Raji (cell line): ENCODE data around the gene SPSB2.

ENCODE experiments used
- POLR2A ChIP-seq: IDR thresholded peaks from 2 replicates; pipeline ENCODE4 v1.6.1; 2011; ENCODE audit warnings: low read depth, low read length, control low read depth; ENCODE audit not compliant: insufficient read depth

Gene SPSB2

GRCh38 chr12:6860942-6861341 lies 12.2 kb downstream of the SPSB2 start:
- TF ChIP-seq POLR2A = no peak

GRCh38 chr12:6860116-6860515 lies 13.0 kb downstream of the SPSB2 start:
- TF ChIP-seq POLR2A = no peak

GRCh38 chr12:6858799-6859198 lies 14.3 kb downstream of the SPSB2 start:
- TF ChIP-seq POLR2A = no peak

- TF ChIP-seq POLR2A = no peak
Measured at GRCh38 chr12:6855322-6855721, 17.8 kb downstream of the SPSB2 start.

GRCh38 chr12:6854036-6854435 lies 19.1 kb downstream of the SPSB2 start:
- no peak for TF ChIP-seq POLR2A

GRCh38 chr12:6853626-6854025 lies 19.5 kb downstream of the SPSB2 start:
- no peak for TF ChIP-seq POLR2A

GRCh38 chr12:6852651-6853354 lies 20.3 kb downstream of the SPSB2 start:
- TF ChIP-seq POLR2A = peak; percentile 60

GRCh38 chr12:6851921-6852650 lies 21.0 kb downstream of the SPSB2 start, which contains the start of gene USP5:
Gene USP5 (plus strand): TSS chr12:6852150. CDS start chr12:6852180, 30 bp downstream.
- peak; percentile 88 for TF ChIP-seq POLR2A

- peak; percentile 99 for TF ChIP-seq POLR2A
Measured at GRCh38 chr12:6851153-6851920, 21.8 kb downstream of the SPSB2 start, which contains the start of gene CDCA3. Gene CDCA3 (minus strand): TSS chr12:6851286. CDS start chr12:6850952, 334 bp downstream.

GRCh38 chr12:6850796-6851152 lies 22.3 kb downstream of the SPSB2 start:
- TF ChIP-seq POLR2A = no peak

GRCh38 chr12:6849976-6850560 lies 23.0 kb downstream of the SPSB2 start:
- no peak for TF ChIP-seq POLR2A

GRCh38 chr12:6849427-6849826 lies 23.7 kb downstream of the SPSB2 start:
- no peak for TF ChIP-seq POLR2A

GRCh38 chr12:6847676-6848075 lies 25.4 kb downstream of the SPSB2 start:
- no peak for TF ChIP-seq POLR2A

- 0 out of 2 replicates have a peak, but pooled peaks have one; percentile 26 for TF ChIP-seq POLR2A
Measured at GRCh38 chr12:6846316-6846869, 26.7 kb downstream of the SPSB2 start.

- no peak for TF ChIP-seq POLR2A
Measured at GRCh38 chr12:6845395-6845794, 27.7 kb downstream of the SPSB2 start.
